NCI-H460 (cell line): Measurements from ENCODE around the gene FTO. TPM values are rescaled to one million over a fixed set of nuclear protein-coding genes. Genes with fewer than 3 reads are reported as not detected.

ENCODE experiments used
- DNase-seq: peaks from one replicate; pipeline ENCODE4 v3.0.0-alpha.2; 2016; ENCODE audit warnings: low read depth; ENCODE audit errors: extremely low read depth
- total RNA-seq: library from RNA; depleted of rRNA; stranded (reverse); fragments of >200 nt; shearing (Covaris generic); gene quantifications from 2 replicates; pipeline ENCODE4 v1.2.3, GENCODE V29; 2014

Gene FTO
- total RNA-seq, 1 experiment from 2014 or later = 41.2 TPM

DNA sequence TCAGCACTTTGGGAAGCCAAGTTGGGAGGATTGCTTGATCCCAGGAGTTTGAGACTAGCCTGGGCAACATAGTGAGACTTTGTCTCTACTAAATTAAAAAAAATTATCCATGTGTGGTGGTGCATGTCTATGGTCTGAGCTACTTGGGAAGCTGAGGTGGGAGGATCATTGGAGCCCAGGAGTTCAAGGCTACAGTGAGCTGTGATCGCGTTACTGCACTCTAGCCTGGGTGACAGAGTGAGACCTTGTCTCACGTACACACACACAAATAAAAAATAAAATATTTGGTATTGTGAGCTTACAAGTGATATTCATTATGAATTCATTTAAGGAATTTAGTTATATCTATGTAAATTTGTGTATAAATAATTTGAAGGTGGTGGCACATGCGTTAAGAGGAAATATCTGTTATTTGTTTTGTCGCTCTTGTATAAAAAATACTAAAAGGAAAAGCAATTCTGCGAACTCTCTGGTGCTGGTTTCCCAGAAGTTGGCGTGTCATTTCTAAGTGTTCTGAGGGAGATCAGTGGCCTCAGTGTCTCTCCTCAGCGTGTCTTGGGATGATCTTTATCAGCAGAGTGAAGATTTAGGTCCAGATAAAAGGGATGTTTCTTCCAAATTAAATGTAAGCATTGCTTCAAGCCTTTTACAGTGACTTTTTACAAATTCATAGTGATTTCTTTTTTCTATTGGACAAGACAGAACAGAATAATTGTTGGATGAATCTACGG, 187.6 kb downstream of the FTO start:
- no peak for DNase-seq

- peak; percentile 67 for DNase-seq
Observed at GRCh38 chr16:53892155-53892554, 188.2 kb downstream of the FTO start.

DNA sequence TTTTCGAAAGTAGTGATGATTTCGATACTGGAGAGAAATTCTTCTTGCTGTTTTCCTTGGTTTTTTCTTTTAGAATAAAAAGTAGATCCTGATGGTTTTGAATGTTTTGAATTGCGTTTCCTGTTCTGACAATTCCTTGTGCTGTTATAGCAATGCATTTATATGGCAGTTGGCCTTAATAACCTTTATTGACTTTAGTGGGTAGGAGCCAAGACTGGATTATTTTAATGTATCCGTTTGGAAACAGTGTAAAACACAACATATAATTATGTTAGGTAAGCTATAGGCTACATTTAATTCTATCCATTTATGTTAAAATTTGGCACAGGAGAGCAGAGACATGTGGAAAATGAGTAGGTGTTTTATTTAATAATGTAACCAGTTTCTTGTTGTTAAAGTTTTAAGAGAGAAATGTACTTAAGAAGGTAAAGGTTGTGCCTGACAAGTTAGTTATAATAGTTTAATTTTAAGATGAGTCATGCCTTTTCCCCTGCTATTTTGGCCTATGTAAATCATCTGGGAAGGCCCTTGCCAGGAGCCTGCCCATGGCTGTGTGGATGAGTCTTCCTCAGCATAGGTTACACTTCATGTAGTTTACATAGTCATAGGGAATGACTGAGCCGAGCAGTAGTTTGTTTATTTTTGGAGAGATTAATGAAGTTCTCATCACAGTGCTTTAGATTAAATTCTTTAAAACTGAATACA, 189.9 kb downstream of the FTO start:
- no peak for DNase-seq

GRCh38 chr16:53894686-53895085, 190.7 kb downstream of the FTO start:
- no peak for DNase-seq

DNA sequence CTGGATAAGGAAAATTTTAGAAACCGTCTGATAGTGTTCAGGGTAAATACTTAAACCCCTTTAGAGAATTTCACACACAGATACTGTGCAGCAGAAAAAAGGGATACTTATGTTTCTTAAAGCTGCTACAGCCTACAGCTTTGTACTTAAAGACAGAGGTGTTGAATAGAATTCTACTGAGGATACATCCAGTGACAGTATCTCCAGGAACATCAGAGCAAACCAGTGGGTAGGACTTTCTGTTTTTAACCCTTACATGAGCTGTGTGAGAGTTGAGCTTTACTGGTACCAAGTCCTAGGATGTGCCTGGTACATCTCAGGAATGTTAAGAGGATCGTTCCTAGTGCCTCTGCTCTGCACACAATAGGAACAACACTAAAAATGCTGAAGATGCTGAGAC, 191.5 kb downstream of the FTO start:
- DNase-seq = no peak

- no peak for DNase-seq
Observed at GRCh38 chr16:53895851-53896250, 191.9 kb downstream of the FTO start.

DNA sequence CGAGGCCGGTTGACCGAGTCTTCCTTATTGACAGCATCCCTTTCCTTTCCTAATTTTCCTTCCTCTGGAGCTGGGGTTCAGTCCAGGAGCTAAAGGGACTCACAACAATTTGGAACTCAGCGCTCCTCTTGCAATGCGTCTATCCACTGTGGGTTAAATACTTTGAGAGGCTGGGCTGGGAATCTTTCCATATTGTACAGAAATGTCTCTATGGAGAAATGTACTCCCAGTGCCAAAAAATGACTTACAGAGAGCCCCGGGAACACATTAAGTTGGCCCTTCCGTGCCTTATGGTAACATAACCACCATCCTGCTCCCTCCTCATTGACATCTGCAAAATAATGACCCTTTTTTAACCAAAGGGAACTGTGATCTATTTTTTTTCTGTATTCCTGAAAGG, 192.8 kb downstream of the FTO start:
- no peak for DNase-seq

- no peak for DNase-seq
Observed at GRCh38 chr16:53898993-53899392, 195.0 kb downstream of the FTO start.

DNA sequence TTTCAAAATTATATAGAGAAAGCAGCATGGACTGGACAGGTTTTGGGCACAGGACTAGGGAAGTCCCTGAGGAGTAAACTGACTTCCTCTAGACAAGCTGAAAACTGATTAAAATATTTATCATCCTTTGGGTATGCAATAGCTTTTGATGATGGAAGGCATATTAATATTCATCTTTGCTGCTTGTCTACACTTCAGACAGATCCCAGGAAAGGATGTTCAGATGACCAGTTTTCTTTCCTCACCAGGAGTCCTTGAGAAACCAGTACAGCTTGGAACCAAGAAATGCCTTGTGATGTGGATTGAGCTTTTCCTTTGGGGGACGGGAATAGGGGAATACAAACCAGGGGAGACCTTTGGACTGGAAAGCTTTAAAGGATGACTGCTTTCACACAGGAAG, 195.5 kb downstream of the FTO start:
- no peak for DNase-seq

DNA sequence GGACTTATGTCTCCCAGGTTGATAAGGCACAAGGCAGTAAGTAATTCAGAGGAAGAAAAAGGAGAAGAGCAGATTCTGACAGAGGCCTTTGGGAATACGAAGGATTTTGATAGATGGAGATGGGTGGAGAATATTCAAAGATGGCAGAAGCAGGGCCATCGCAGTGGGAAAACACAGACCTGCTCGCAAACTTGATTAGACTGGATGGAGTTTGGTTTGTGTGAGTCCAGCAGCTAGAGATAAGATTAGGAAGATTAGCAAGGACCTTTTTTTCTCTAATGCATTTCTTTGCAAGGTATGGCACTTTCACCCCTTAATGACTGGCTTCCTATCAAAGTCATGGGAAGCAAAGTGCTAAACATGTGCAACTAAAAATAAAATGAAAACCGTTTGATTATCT, 196.7 kb downstream of the FTO start:
- no peak for DNase-seq

DNA sequence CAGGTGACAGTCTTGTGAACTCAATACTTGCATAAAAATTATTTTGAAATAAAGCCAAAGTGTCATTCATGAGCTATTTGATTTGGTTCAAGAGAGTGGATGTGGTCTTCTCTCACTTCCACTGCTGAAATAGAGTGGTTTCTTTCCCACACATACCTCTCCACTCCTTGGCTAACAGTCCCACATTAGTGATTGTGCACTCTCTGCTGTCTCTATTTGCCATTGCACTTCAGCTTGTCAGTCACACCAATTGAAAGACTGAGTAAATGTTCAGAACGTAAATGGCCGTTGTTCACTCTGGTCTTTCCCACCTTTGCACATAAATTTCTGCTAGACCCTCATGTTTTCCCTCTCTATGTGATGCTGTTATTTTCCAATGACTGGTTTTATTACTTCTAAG, 197.5 kb downstream of the FTO start:
- DNase-seq = no peak

DNA sequence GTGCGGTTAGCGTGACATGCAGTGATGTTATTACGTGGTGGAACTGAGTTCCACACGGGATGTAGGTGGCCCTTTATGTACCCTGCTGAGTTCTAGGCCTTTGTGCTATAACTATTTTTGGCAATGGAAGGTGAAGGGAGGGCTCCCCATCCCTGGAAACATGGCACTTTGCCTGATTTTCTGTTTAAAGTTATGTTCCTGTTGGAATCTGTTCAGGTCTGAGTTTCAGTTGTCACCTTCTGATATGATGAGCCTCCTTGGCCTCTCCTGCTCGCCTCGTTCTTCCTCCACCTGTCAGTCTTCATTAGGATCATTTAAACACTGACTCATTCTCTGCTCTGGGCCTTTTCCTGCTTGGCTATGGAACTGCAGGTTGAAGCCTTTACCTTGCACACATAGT, 200.6 kb downstream of the FTO start:
- DNase-seq = no peak

GRCh38 chr16:53905028-53905427, 201.1 kb downstream of the FTO start:
- DNase-seq = no peak

DNA sequence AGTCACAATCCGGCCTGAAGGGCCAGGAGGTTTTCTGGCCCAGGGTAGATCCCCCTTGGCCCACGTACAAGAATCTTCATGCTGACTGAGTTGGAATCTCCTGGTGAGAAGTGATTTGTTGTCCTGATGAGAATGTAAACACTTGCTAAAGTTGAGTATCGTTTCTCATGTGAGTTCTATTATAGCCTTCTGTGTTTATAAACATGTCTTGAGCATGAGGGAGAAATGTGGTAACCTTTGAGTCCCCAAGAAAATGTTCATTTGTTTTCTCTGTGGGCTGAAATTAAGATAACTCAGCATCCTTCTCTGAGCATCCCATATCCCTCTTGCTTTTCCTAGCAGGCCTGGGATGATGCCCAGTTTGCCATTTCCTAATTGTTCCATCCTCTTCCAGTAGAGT, 204.8 kb downstream of the FTO start:
- DNase-seq = no peak

DNA sequence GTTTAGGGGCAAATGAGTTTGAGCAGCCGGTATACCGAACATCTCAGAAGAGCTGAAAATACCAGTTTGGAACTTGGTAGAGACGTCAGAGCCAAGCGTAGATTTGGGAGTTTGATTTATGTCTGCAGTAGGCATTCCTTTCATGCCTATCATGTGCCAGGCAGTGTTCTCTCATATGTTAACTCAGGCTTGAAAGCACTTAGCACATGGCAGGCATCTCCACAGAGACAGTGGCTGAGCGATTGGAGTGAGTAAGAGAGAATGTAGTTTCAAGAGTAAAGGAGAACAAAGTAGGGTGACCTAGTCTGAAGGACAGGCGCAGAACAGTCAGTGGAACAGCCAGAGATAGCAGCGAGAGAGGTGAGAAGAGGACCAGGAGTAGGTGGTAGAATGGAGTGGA, 207.0 kb downstream of the FTO start:
- DNase-seq = no peak

DNA sequence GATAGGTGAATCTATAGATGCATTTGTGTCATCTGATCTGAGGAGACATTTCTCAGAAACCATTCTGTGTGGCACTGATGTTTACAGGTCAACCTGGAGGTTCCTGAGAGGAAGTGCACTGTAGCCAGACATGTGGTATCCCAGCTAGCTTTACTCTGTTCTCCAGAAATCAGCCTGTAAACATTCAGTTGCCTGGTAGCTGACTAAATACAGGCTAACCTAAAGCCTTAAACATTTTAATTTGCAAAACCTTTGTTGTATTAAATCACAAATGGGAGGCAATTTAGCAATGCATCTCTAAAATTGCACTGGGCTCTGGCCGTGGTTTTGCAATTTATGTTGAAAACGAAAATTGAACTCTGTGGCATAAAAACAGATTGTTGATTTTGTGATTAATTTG, 207.6 kb downstream of the FTO start:
- DNase-seq = peak; percentile 45

DNA sequence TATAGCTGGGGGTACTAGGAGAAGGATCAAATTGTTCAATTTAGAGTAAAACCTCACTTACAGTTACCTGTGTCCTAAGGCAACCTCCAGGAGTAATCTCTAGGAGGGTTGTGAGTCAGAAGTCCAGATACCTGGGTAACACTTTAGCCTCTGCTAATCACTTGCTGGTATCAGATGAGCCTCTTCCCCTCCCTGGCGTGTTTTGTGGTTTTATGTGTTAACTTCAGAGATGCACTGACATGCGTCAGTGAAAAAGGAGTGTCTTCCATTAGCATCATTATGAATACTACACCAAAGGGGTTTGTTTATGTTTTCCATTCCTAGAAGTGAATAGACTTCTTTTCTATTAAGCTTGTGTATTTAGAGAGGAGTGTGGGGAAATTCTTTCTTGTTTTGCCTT, 208.2 kb downstream of the FTO start:
- DNase-seq = peak; percentile 70

GRCh38 chr16:53913099-53913870, 209.3 kb downstream of the FTO start:
- DNase-seq = peak; percentile 65

- DNase-seq = no peak
Observed at GRCh38 chr16:53913920-53914319, 210.0 kb downstream of the FTO start.

- no peak for DNase-seq
Observed at GRCh38 chr16:53914736-53915135, 210.8 kb downstream of the FTO start.

DNA sequence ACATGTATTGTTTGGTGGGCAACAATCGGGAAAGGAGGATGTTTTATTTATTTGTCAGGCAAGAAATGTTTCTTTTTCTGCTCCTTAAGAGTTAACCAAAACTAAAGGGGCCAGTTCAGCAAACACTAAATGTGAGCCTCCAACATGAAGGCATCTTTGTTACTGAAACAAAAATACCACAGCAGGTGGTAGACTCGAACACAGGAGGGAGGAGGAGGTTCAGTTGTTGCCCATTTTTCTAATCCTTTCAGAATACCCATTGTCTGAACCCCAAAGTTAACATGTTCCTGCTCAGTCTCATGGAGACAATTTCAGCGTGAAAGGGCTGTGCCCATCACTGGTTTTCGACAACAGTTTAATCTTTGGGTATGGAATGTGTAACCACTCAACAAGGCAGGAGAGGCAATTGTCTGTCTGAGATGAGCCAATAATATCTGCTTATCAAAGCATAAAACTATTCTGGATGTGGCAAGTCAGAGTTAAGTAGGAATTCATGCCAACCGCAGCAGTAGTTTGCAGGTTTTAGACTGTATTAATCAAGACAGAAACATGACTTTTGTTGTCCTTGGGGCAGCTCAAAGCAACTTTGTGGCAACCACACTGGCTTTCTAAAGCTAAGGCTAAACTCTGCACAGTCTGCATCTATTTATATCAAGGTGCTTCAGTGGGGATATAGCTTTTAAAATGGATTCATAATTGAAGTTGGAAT, 211.7 kb downstream of the FTO start:
- no peak for DNase-seq
